ENCODE data around the gene PRMT7.

The PRMT7 gene

DNA sequence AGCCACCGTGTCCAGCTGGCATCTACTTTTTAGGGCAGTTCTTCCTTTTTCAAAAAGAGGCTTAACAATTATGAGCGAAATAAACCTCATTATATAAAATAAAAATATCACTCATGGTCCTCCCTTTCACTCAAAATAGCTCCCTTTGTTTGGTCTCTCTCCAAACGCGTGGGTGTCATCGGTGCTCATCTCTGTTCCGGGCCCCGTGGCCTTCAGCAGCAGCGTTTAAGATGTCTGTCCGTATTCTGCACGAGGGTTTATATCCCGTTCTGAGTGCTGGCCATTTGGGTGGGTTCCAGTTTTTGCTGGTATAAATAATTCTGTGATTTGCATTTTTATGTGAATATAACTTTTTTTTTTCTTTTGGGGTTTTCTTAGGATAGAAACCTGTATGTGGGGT lies 33.4 kb downstream of the PRMT7 start:
- peaks cover 15% of the 10 kb centered on the region for H3K4me1 Mint-ChIP-seq (ENCODE audit: low read depth)
- H3K27me3 Mint-ChIP-seq: no peaks in the 10 kb centered on the region
- no peaks in the 10 kb centered on the region for H3K9me3 Mint-ChIP-seq (ENCODE audit: low read depth)
- H3K4me3 Mint-ChIP-seq: no peak overlapping the region
- no peak overlapping the region for H3K27ac Mint-ChIP-seq
- H3K36me3 Mint-ChIP-seq: peaks cover 16% of the 10 kb centered on the region

- H3K4me1 Mint-ChIP-seq (ENCODE audit: low read depth): peaks cover 15% of the 10 kb centered on the region
- no peaks in the 10 kb centered on the region for H3K9me3 Mint-ChIP-seq (ENCODE audit: low read depth)
- peaks cover 15% of the 10 kb centered on the region for H3K36me3 Mint-ChIP-seq
- H3K27ac Mint-ChIP-seq: no peak overlapping the region
- no peak overlapping the region for H3K4me3 Mint-ChIP-seq
- no peaks in the 10 kb centered on the region for H3K27me3 Mint-ChIP-seq
Measured at GRCh38 chr16:68345351-68345810, 34.6 kb downstream of the PRMT7 start.

DNA sequence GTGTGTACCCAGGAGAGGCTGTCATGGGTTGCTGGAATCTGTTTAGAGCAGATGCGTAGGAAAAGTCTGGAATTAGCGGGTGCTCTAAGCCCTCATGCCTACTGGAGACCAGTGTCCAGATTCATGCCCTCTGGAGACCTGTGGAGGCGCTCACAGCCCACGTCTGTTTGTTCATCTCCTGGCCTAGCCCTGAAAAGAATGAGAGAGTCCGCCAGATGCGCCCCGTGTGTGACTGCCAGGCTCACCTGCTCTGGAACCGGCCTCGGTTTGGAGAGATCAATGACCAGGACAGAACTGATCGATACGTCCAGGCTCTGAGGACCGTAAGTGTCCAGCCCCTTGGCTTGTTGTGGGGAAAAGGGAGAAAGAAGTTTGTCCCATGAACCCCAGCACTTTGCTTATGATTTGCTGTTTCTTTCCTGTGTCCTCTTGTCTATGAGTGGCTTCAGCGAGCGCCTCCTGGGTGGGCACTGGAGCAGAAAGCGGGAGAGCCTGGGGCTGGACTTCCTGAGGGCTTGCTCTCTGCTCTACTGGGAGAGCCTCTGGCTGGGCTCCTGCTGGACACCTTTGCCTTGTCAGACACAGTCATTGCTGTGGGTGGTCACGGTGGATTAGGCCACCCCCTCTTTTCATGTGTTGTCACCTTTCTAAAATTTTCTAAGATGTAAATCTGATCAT lies 35.3 kb downstream of the PRMT7 start:
- Mint-ChIP-seq H3K27me3 (no peaks in the 10 kb centered on the region), H3K36me3 (peaks cover 12% of the 10 kb centered on the region), H3K4me3 (no peak overlapping the region), H3K9me3 (ENCODE audit: low read depth) (no peaks in the 10 kb centered on the region), H3K27ac (no peak overlapping the region), H3K4me1 (ENCODE audit: low read depth) (peaks cover 15% of the 10 kb centered on the region)

- H3K9me3 Mint-ChIP-seq (ENCODE audit: low read depth): no peaks in the 10 kb centered on the region
- H3K4me3 Mint-ChIP-seq: no peak overlapping the region
- H3K36me3 Mint-ChIP-seq: peaks cover 12% of the 10 kb centered on the region
- no peak overlapping the region for H3K27ac Mint-ChIP-seq
- H3K4me1 Mint-ChIP-seq (ENCODE audit: low read depth): peaks cover 15% of the 10 kb centered on the region
- no peaks in the 10 kb centered on the region for H3K27me3 Mint-ChIP-seq
Measured at GRCh38 chr16:68346892-68347480, 36.2 kb downstream of the PRMT7 start.

GRCh38 chr16:68347605-68348004 lies 36.8 kb downstream of the PRMT7 start:
- Mint-ChIP-seq H3K27ac (no peak overlapping the region), H3K4me3 (no peak overlapping the region), H3K9me3 (ENCODE audit: low read depth) (no peaks in the 10 kb centered on the region), H3K36me3 (peaks cover 12% of the 10 kb centered on the region), H3K4me1 (ENCODE audit: low read depth) (peaks cover 15% of the 10 kb centered on the region), H3K27me3 (no peaks in the 10 kb centered on the region)

DNA sequence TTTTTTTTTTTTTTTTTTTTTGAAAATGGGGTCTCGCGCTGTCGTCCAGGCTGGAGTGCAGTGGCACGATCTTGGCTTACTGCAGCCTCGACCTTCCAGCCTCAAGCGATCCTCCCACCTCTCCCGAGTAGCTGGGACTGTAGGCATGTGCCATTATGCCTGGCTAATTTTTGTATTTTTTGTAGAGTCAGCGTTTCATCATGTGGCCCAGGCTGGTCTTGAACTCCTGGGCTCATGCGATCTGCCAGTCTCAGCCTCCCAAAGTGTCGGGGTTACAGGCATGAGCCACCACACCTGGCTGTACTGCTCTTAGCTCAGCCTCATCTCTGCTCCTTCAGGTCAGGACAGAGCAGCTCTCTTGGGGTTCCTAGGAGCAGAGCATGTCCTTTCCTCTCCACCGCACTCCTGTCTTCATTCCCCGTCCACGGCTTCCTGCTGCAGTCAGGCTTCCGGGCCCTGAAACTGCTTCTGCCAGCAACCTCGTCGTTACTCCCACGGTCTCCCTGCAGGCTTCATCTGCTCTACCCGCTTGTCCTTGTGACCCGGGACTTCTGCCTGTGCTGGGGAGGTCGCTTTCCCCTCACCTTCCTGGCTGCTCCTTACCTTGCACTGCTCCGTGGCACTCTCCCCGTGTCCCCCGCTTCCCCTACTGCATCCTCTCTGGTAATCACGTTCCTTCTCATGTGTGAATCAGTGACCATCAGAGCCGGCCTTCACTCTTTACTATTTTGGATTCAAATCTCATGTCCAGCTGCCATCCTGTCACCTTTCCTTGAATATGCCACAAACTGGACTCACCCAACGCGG lies 38.0 kb downstream of the PRMT7 start:
- Mint-ChIP-seq H3K9me3 (ENCODE audit: low read depth) (no peaks in the 10 kb centered on the region), H3K4me1 (ENCODE audit: low read depth) (peaks cover 15% of the 10 kb centered on the region), H3K27me3 (no peaks in the 10 kb centered on the region), H3K27ac (no peak overlapping the region), H3K36me3 (peaks cover 9% of the 10 kb centered on the region), H3K4me3 (no peak overlapping the region)

DNA sequence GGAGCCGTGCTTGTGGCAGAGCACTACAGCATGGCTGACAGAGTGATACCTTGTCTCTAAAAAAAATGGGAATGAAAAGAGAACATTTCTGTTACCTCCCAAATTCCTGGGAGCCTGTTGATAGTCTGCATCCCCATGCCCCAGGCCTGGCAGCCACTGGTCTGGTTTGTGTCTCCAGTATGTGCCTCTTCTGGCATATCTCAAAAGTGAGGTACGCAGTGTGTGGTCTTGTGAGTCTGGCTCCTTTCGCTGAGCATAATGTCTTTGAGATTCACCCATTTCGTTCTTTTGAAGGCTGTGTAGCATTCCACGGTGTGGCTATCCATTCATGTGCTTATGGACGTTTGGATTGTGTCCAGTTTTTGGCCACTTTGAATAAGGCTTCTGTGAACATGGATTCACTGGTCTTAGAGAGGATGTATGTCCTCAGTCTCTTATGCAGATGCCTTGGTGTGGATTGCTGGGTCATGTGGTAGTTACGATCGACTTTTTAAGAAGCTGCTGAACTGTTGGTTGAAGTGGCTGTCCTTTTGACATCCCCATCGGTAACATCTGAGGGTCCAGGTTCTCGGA lies 39.1 kb downstream of the PRMT7 start:
- H3K27ac Mint-ChIP-seq: no peak overlapping the region
- peaks cover 7% of the 10 kb centered on the region for H3K36me3 Mint-ChIP-seq

GRCh38 chr16:68350813-68351350 lies 40.1 kb downstream of the PRMT7 start:
- Mint-ChIP-seq H3K27ac (no peak overlapping the region), H3K9me3 (ENCODE audit: low read depth) (no peaks in the 10 kb centered on the region), H3K27me3 (no peaks in the 10 kb centered on the region), H3K4me3 (no peak overlapping the region), H3K4me1 (ENCODE audit: low read depth) (peaks cover 15% of the 10 kb centered on the region), H3K36me3 (peaks cover 7% of the 10 kb centered on the region)

More for the DNA sequence above, 39.1 kb downstream of the PRMT7 start:
- Mint-ChIP-seq H3K27me3 (no peaks in the 10 kb centered on the region), H3K9me3 (ENCODE audit: low read depth) (no peaks in the 10 kb centered on the region), H3K4me1 (ENCODE audit: low read depth) (peaks cover 15% of the 10 kb centered on the region), H3K4me3 (no peak overlapping the region)

DNA sequence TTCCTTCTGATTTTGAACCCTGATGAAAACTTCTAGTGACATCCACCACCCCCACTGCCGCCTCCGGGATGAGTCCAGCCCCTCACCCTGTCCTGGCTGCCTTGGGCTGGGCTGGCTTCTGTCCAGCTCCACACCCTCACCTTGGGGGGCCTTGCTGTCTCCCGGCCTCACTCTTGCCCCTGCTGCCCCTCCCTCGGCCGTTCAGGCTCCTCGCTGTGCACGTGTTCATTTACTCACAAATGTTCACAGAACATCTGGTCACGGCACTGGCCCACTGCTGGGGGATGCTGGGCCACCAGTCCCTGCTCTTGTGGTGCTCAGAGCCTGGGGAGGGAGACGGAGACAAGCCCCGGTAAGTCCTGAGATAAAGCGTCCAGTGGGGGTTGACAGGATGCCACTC lies 40.6 kb downstream of the PRMT7 start:
- Mint-ChIP-seq H3K36me3 (peaks cover 7% of the 10 kb centered on the region), H3K27ac (no peak overlapping the region), H3K27me3 (no peaks in the 10 kb centered on the region), H3K4me3 (no peak overlapping the region), H3K9me3 (ENCODE audit: low read depth) (no peaks in the 10 kb centered on the region), H3K4me1 (ENCODE audit: low read depth) (peaks cover 20% of the 10 kb centered on the region)

GRCh38 chr16:68351991-68352431 lies 41.2 kb downstream of the PRMT7 start:
- Mint-ChIP-seq H3K9me3 (ENCODE audit: low read depth) (no peaks in the 10 kb centered on the region), H3K27me3 (no peaks in the 10 kb centered on the region), H3K4me1 (ENCODE audit: low read depth) (peaks cover 23% of the 10 kb centered on the region), H3K4me3 (no peak overlapping the region), H3K27ac (no peak overlapping the region), H3K36me3 (peaks cover 7% of the 10 kb centered on the region)

DNA sequence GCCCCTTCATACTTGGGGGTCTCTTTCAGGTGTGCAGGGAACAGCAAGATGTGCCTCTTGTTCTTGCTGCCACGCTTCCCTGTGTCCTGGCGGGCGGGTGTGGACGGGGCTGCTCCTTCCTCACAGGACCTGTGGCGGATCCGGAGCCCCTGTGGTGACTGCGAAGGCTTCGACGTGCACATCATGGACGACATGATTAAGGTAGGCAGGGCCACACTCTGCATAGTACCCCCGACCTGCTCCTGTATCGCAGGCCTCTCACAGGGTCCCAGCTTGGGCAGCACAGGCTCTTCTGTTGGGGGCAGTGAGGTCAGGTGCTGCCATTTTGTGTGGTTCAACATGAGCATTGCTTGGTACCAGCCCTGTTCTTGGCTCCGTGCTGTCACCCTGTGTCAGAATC lies 42.5 kb downstream of the PRMT7 start:
- Mint-ChIP-seq H3K9me3 (ENCODE audit: low read depth) (no peaks in the 10 kb centered on the region), H3K4me3 (no peak overlapping the region), H3K36me3 (peaks cover 9% of the 10 kb centered on the region), H3K4me1 (ENCODE audit: low read depth) (peaks cover 31% of the 10 kb centered on the region), H3K27me3 (no peaks in the 10 kb centered on the region), H3K27ac (no peak overlapping the region)

DNA sequence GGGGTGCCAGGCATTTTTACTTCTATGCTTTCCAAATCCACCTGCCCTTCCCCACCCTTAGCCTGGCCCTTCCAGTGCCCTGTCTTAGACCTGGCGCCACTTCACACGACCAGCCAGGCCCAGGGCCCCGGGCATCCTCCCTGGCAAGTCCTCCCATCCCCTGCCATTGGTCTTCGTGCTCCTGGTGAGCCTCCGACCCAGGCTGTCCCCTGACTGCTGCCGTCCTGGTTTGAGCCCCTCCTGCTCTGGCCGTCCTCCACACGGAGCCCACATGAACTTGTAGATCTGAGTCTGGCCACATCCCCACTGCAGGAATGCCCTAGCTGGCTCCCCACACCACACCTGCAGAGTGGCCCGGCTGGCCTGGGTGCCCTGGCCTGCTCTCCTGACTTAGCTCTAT lies 44.0 kb downstream of the PRMT7 start:
- Mint-ChIP-seq H3K4me1 (ENCODE audit: low read depth) (peaks cover 31% of the 10 kb centered on the region), H3K36me3 (peaks cover 4% of the 10 kb centered on the region), H3K4me3 (no peak overlapping the region)

GRCh38 chr16:68355447-68356248 lies 44.8 kb downstream of the PRMT7 start:
- Mint-ChIP-seq H3K9me3 (ENCODE audit: low read depth) (no peaks in the 10 kb centered on the region), H3K27ac (no peak overlapping the region), H3K36me3 (peaks cover 3% of the 10 kb centered on the region), H3K4me3 (peak overlapping the region; percentile 46), H3K4me1 (ENCODE audit: low read depth) (peaks cover 31% of the 10 kb centered on the region), H3K27me3 (no peaks in the 10 kb centered on the region)

More for the DNA sequence above, 44.0 kb downstream of the PRMT7 start:
- Mint-ChIP-seq H3K27ac (no peak overlapping the region), H3K9me3 (ENCODE audit: low read depth) (no peaks in the 10 kb centered on the region), H3K27me3 (no peaks in the 10 kb centered on the region)

DNA sequence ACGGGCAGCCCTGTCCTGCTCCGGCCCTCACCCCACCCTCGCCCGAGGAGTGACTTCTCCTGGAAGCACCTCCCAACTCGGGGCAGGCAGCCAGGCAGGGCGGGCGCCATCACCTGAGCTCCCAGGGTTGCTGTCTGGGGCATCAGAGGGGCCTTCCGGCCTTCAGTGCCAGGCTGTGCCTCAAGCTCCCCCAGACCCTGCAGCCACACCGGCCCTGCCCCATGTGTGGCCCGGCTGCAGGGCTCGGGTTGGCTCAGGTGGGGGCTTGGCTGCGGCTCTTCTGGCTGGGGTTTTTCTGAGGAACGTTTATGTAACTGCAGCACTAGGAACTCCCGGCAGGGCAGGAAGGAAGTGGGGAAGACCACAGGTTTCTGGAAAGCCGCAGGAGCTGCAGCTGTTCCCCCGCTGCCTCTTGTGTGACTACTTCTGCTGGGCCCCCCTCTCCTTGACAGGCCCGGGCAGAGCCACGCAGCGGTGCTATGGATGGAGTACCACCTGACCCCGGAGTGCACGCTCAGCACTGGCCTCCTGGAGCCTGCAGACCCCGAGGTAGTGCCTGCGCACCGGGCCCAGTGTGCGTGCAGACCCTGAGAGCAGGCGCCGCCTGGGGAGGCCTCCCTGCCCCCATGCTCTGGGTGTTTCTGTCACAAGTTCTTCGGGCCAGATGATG lies 45.6 kb downstream of the PRMT7 start:
- Mint-ChIP-seq H3K27me3 (no peaks in the 10 kb centered on the region), H3K36me3 (peaks cover 2% of the 10 kb centered on the region), H3K27ac (no peak overlapping the region), H3K4me3 (peak overlapping the region; percentile 54), H3K4me1 (ENCODE audit: low read depth) (peaks cover 31% of the 10 kb centered on the region), H3K9me3 (ENCODE audit: low read depth) (no peaks in the 10 kb centered on the region)
